Endodermal cell (in vitro differentiated cells): ENCODE results near the gene SUPT3H. TPM values are rescaled to one million over a fixed set of nuclear protein-coding genes. Genes with fewer than 3 reads are reported as not detected.

ENCODE experiments used
- DNase-seq: peaks from one replicate; pipeline ENCODE4 v3.0.0-alpha.2; 2017
- H3K27ac ChIP-seq: 2 replicates; pipeline ENCODE4 v1.5.1; 2013; ENCODE audit warnings: mild to moderate bottlenecking, low read depth, low read length, moderate library complexity
- H3K27me3 ChIP-seq: 2 replicates; pipeline ENCODE4 v1.6.1; 2013; ENCODE audit warnings: mild to moderate bottlenecking, low read length, moderate library complexity; ENCODE audit not compliant: insufficient read depth, control insufficient read depth, poor library complexity, severe bottlenecking
- H3K36me3 ChIP-seq: 2 replicates; pipeline ENCODE4 v1.7.0; 2013; ENCODE audit warnings: mild to moderate bottlenecking, low read length, moderate library complexity; ENCODE audit not compliant: control insufficient read depth, insufficient read depth
- H3K4me1 ChIP-seq: one replicate; pipeline ENCODE4 v1.7.0; 2013; ENCODE audit warnings: low read length; ENCODE audit not compliant: control insufficient read depth, insufficient read depth
- H3K4me3 ChIP-seq: 2 replicates; pipeline ENCODE4 v1.5.1; 2013; ENCODE audit warnings: mild to moderate bottlenecking, low read length, moderate library complexity
- H3K9ac ChIP-seq: 2 replicates; pipeline ENCODE4 v1.6.1; 2013; ENCODE audit warnings: mild to moderate bottlenecking, low read length, moderate library complexity; ENCODE audit not compliant: poor library complexity, severe bottlenecking; ENCODE audit errors: extremely low read depth
- H3K9me3 ChIP-seq: 2 replicates; pipeline ENCODE4 v1.6.1; 2013; ENCODE audit warnings: mild to moderate bottlenecking, low read length, moderate library complexity; ENCODE audit not compliant: control insufficient read depth
- H3K27ac Mint-ChIP-seq: 2 replicates; pipeline ENCODE4 v1.8.0; 2020; ENCODE audit warnings: mixed read lengths
- H3K27me3 Mint-ChIP-seq: 2 replicates; pipeline ENCODE4 v1.8.0; 2021; ENCODE audit warnings: mild to moderate bottlenecking, mixed read lengths; ENCODE audit not compliant: insufficient read depth
- H3K36me3 Mint-ChIP-seq: 2 replicates; pipeline ENCODE4 v1.8.0; 2020; ENCODE audit warnings: low read depth, mixed read lengths
- H3K4me1 Mint-ChIP-seq: 2 replicates; pipeline ENCODE4 v1.8.0; 2020; ENCODE audit warnings: mixed read lengths
- H3K4me3 Mint-ChIP-seq: 2 replicates; pipeline ENCODE4 v1.8.0; 2020; ENCODE audit warnings: mild to moderate bottlenecking, moderate library complexity, mixed read lengths
- H3K9me3 Mint-ChIP-seq: 2 replicates; pipeline ENCODE4 v1.8.0; 2020; ENCODE audit warnings: mild to moderate bottlenecking, mixed read lengths
- WGBS, 2 experiments: methylation state at CpG; one replicate each; pipeline versions ENCODE4 v1.1.5 to v1.1.7; 2013; ENCODE audit warnings: missing lambda C conversion rate in 2 of 2, mixed read lengths in 1 of 2; ENCODE audit not compliant: insufficient coverage in 1 of 2, insufficient read length in 1 of 2; 5-methylcytosine and 5-hydroxymethylcytosine counted together
- total RNA-seq, 2 donors: library from RNA; stranded (reverse); fragmentation: NEBNext Ultra II Directional in 1 of 2; extraction: Animal tissue kit (Norgen Biotek cat#: 25700) in 1 of 2; gene quantifications; 2 replicates in 1 of 2; 3 replicates in 1 of 2; pipeline ENCODE4 v1.2.1, GENCODE V29; 2021
- TF ChIP-seq, protein P1 (sequence below): fragments of 200-600 bp; sonication (generic); conservative IDR thresholded peaks from 2 replicates; pipeline ENCODE4 v1.5.0; 2021; ENCODE audit warnings: antibody characterized with exemption, mild to moderate bottlenecking

The SUPT3H gene
- total RNA-seq, 2 donors from 2014 or later: 32.4 to 34.7 TPM

GRCh38 chr6:44789061-44789460, 588.7 kb downstream of the SUPT3H start:
- TF ChIP-seq, protein P1, sequence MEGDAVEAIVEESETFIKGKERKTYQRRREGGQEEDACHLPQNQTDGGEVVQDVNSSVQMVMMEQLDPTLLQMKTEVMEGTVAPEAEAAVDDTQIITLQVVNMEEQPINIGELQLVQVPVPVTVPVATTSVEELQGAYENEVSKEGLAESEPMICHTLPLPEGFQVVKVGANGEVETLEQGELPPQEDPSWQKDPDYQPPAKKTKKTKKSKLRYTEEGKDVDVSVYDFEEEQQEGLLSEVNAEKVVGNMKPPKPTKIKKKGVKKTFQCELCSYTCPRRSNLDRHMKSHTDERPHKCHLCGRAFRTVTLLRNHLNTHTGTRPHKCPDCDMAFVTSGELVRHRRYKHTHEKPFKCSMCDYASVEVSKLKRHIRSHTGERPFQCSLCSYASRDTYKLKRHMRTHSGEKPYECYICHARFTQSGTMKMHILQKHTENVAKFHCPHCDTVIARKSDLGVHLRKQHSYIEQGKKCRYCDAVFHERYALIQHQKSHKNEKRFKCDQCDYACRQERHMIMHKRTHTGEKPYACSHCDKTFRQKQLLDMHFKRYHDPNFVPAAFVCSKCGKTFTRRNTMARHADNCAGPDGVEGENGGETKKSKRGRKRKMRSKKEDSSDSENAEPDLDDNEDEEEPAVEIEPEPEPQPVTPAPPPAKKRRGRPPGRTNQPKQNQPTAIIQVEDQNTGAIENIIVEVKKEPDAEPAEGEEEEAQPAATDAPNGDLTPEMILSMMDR: no peak
- H3K4me3 Mint-ChIP-seq: no peak overlapping the region
- H3K27me3 Mint-ChIP-seq: peaks cover 6% of the 10 kb centered on the region

GRCh38 chr6:44788387-44788981, 589.2 kb downstream of the SUPT3H start:
- TF ChIP-seq, protein P1: no peak
- Histone ChIP-seq H3K4me1 (peaks cover 10% of the 10 kb centered on the region), H3K9ac (no peak overlapping the region), H3K27ac (no peak overlapping the region), H3K36me3 (no peaks in the 10 kb centered on the region), H3K27me3 (no peaks in the 10 kb centered on the region), H3K9me3 (no peaks in the 10 kb centered on the region), H3K4me3 (no peak overlapping the region)
- DNase-seq: no peak
- no peak overlapping the region for H3K27ac Mint-ChIP-seq
- peaks cover 12% of the 10 kb centered on the region for H3K4me1 Mint-ChIP-seq
- no peak overlapping the region for H3K4me3 Mint-ChIP-seq
- peaks cover 6% of the 10 kb centered on the region for H3K27me3 Mint-ChIP-seq
- peaks cover 3% of the 10 kb centered on the region for H3K36me3 Mint-ChIP-seq
- 93 to 99% methylated on average over 8 to 10 of the region's 10 CpGs for WGBS, 2 experiments
- peaks cover 21% of the 10 kb centered on the region for H3K9me3 Mint-ChIP-seq

More at GRCh38 chr6:44789061-44789460, 588.7 kb downstream of the SUPT3H start:
- no peak overlapping the region for H3K9ac ChIP-seq
- DNase-seq: no peak
- peaks cover 12% of the 10 kb centered on the region for H3K4me1 Mint-ChIP-seq
- 96 to 100% methylated on average over 2 to 5 of the region's 5 CpGs for WGBS, 2 experiments
- no peak overlapping the region for H3K4me3 ChIP-seq
- H3K27ac ChIP-seq: no peak overlapping the region
- peaks cover 10% of the 10 kb centered on the region for H3K4me1 ChIP-seq
- peaks cover 3% of the 10 kb centered on the region for H3K36me3 Mint-ChIP-seq
- H3K27ac Mint-ChIP-seq: no peak overlapping the region
- peaks cover 19% of the 10 kb centered on the region for H3K9me3 Mint-ChIP-seq
- no peaks in the 10 kb centered on the region for H3K27me3 ChIP-seq
- no peaks in the 10 kb centered on the region for H3K9me3 ChIP-seq
- no peaks in the 10 kb centered on the region for H3K36me3 ChIP-seq

DNA sequence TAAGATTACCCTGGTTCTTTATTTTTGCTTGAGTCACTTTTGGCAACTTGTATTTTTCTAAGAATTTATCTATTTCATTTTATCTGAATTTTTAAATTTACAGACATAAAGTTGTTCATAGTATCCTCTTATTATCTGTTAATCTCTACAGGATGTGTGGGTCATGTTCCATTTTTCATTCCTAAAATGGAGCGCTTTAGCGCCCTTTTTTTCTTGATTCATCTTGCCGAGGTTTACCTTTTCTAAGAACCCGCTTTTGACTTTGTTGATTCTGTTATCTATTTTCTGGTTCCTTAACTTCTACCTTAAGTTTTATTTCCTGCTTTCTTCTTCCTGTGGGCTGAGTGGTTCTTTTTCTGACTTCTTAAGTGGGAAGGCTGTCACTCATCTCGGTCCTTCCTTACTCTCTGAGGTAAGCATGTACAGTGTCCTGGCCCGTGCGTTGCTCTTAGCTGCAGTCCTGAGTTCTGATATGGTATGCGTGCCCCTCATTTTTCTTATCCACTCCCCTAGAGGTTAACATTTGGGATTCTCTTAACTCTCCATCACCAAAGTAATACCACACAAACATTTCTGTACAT, 590.4 kb downstream of the SUPT3H start:
- no peak overlapping the region for H3K4me3 ChIP-seq
- Mint-ChIP-seq H3K4me1 (peaks cover 17% of the 10 kb centered on the region), H3K27ac (no peak overlapping the region), H3K4me3 (no peak overlapping the region), H3K36me3 (peaks cover 3% of the 10 kb centered on the region), H3K9me3 (peaks cover 21% of the 10 kb centered on the region), H3K27me3 (peaks cover 6% of the 10 kb centered on the region)
- no peak overlapping the region for H3K9ac ChIP-seq
- TF ChIP-seq, protein P1: no peak
- no peak for DNase-seq
- H3K36me3 ChIP-seq: no peaks in the 10 kb centered on the region
- H3K9me3 ChIP-seq: no peaks in the 10 kb centered on the region
- H3K27ac ChIP-seq: no peak overlapping the region
- WGBS, 2 experiments: 96 to 98% methylated on average over 7 to 8 of the region's 8 CpGs
- H3K27me3 ChIP-seq: no peaks in the 10 kb centered on the region
- peaks cover 13% of the 10 kb centered on the region for H3K4me1 ChIP-seq
